GM12873 (cell line): ENCODE data around the gene FNDC3B.
A peak's percentile ranks its signal among the peaks of the same experiment; 100 is the strongest.

Source experiments
- TF ChIP-seq, protein P1 (sequence below): IDR thresholded peaks from 2 replicates; pipeline ENCODE4 v1.5.1; 2012; ENCODE audit warnings: low read depth, mild to moderate bottlenecking, moderate library complexity, low read length, control low read depth; ENCODE audit not compliant: insufficient read depth; ENCODE audit errors: missing control alignments

FNDC3B gene

GRCh38 chr3:172333042-172333377 lies 293.6 kb downstream of the FNDC3B start:
- TF ChIP-seq, protein P1, sequence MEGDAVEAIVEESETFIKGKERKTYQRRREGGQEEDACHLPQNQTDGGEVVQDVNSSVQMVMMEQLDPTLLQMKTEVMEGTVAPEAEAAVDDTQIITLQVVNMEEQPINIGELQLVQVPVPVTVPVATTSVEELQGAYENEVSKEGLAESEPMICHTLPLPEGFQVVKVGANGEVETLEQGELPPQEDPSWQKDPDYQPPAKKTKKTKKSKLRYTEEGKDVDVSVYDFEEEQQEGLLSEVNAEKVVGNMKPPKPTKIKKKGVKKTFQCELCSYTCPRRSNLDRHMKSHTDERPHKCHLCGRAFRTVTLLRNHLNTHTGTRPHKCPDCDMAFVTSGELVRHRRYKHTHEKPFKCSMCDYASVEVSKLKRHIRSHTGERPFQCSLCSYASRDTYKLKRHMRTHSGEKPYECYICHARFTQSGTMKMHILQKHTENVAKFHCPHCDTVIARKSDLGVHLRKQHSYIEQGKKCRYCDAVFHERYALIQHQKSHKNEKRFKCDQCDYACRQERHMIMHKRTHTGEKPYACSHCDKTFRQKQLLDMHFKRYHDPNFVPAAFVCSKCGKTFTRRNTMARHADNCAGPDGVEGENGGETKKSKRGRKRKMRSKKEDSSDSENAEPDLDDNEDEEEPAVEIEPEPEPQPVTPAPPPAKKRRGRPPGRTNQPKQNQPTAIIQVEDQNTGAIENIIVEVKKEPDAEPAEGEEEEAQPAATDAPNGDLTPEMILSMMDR = no peak

DNA sequence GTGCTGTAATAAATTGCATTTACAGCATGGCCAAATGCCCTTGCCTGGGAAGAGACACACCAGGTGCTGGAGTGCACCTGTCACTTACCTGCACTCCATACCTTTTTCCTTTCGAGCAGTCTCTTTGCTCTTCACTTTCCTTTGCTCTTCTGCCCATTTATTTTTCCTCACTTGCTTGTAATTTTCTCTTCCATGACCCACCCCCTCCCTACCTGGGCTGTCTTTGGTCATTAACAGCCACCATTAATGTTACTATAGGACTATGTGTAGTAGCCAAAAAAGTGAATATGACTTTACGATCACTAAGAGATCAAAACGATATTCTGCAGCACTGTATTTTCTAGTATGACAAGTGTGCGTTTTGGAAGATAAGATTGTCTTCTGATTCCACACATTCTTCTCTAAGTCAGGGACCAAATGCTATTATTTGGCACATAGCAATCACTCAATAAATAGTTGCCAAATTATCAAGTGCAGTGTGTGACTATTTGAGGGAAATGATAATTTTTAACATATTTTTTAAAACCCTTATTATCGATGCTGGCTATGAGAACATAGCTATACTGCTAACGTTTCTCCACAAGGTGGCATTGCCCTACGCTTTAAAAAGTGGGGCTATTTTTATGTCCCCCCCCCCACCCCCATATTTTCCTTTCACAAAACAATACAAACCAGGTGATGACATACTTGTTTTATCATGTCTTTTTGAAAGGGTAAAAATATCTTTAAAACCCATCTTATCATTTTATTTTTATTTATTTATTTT lies 294.5 kb downstream of the FNDC3B start:
- TF ChIP-seq, protein P1 = peak; percentile 7

DNA sequence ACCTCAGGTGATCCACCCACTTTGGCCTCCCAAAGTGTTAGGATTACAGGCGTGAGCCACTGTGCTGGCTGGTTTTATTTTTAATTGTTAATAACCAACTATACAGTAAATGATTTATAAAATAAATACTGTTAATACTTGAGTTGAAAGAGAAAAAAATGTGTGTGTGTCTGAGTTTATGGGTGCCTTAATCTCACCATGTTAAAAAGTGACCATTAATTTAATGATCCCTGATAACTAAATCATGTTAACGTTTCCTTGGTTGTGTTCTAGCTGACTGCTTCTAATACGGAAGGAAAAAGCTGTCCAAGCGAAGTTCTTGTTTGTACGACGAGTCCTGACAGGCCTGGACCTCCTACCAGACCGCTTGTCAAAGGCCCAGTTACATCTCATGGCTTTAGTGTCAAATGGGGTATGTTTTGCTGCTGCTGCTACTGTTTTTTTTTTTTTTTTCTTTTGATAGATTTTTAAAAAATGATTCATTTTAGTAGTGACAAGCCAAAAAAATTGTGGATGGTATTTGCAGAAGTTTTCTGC lies 295.4 kb downstream of the FNDC3B start:
- TF ChIP-seq, protein P1 = no peak

DNA sequence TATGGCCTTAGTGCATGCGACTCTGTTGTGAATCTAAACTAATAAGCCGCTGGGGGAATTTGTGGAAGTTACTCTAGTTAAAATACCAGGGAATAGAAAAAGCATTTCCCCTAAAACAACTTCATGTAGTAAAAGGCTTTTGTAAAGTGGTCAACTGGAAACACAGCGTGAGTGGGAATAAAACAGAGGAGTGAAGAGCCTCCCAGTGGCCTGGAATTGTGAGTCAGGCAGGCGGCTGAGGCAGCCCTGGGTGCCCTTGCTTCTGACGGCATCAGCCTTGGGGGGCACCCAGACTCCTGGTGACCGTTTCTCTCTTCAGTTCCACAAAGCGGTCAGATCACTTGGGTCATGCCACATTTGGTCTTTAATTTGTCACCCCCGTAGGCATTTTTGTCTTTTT lies 300.5 kb downstream of the FNDC3B start:
- TF ChIP-seq, protein P1 = no peak

DNA sequence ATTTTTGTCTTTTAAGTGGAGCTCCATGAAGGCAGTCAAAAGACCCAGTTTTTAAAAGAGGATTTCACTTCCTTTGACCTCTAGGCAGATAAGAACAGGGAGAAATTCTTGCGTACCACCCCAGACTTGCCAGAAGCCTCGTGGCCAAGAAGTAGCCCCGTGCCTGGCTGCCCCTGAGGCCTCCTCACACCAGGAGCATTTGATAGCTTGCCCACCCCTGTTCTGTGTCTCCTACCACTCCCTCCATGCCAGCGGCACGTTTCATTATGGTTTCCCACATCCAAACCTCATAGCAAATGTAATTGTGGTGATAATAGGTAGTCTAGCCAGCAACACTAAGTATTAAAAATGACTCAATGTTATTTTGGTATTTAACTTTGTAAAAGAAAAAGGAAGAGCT lies 301.2 kb downstream of the FNDC3B start:
- TF ChIP-seq, protein P1 = no peak

- TF ChIP-seq, protein P1 = peak; percentile 63
Observed at GRCh38 chr3:172341482-172342059, 302.2 kb downstream of the FNDC3B start.

GRCh38 chr3:172342097-172342659 lies 302.8 kb downstream of the FNDC3B start:
- TF ChIP-seq, protein P1 = no peak
